IMR-90 (cell line): ENCODE results near the gene RMND5B. TPM values are rescaled to one million over a fixed set of nuclear protein-coding genes. Genes with fewer than 3 reads are reported as not detected.

Experiments
- ATAC-seq: fragments of 200-7000 bp; cut with Tn5 transposase; 2 replicates; pipeline ENCODE4 v1.9.1; 2020; ENCODE audit warnings: low read depth, mild to moderate bottlenecking, moderate library complexity
- BruUV-seq: library from RNA; stranded (reverse); fragments of 400-500 nt; replicated peaks from 2 replicates; lab custom pipeline; 2021; lab: Mats Ljungman, UMichigan
- CTCF ChIA-PET: fragments of 300-600 bp; formaldehyde crosslinking; extraction: SDS; loops from one replicate; lab custom pipeline; 2021; ENCODE audit warnings: antibody characterized with exemption; lab: Yijun Ruan, JAX
- POLR2A ChIA-PET: fragments of 300-600 bp; sonication (Branson Sonifier 250); formaldehyde crosslinking; loops from one replicate; lab custom pipeline; 2022; ENCODE audit warnings: antibody characterized with exemption; ENCODE audit not compliant: unreplicated experiment; lab: Charles Lee
- DNase-seq: peaks from one replicate; pipeline ENCODE4 v3.0.0; 2013
- H2AFZ ChIP-seq: replicated peaks from 2 replicates; pipeline ENCODE3; 2013; ENCODE audit warnings: low read length, mild to moderate bottlenecking; ENCODE audit not compliant: poor library complexity
- H2AK5ac ChIP-seq: 2 replicates; pipeline ENCODE4 v1.6.1; 2013; ENCODE audit warnings: low read depth, low read length, inconsistent platforms
- H2AK9ac ChIP-seq: replicated peaks from 2 replicates; pipeline ENCODE3; 2013; ENCODE audit warnings: mild to moderate bottlenecking, low read depth, low read length, moderate library complexity; ENCODE audit not compliant: poor library complexity
- H2BK120ac ChIP-seq: 2 replicates; pipeline ENCODE4 v1.6.1; 2013; ENCODE audit warnings: low read depth, low read length, inconsistent platforms
- H2BK15ac ChIP-seq: 3 replicates; pipeline ENCODE4 v1.6.1; 2013; ENCODE audit warnings: low read depth, low read length, inconsistent platforms
- H2BK20ac ChIP-seq: 2 replicates; pipeline ENCODE4 v1.6.1; 2013; ENCODE audit warnings: low read depth, mild to moderate bottlenecking, inconsistent platforms, low read length, moderate library complexity
- H2BK5ac ChIP-seq: 2 replicates; pipeline ENCODE4 v1.6.1; 2013; ENCODE audit warnings: mild to moderate bottlenecking, low read depth, low read length, inconsistent platforms; ENCODE audit not compliant: poor library complexity, severe bottlenecking
- H3K14ac ChIP-seq: replicated peaks from 2 replicates; pipeline ENCODE4 v1.6.1; 2013; ENCODE audit warnings: low read depth, low read length, inconsistent platforms
- H3K18ac ChIP-seq: 2 replicates; pipeline ENCODE4 v1.6.1; 2013; ENCODE audit warnings: low read depth, low read length, control low read depth
- H3K23ac ChIP-seq: 2 replicates; pipeline ENCODE4 v1.6.1; 2013; ENCODE audit warnings: low read depth, low read length, inconsistent platforms
- H3K27ac ChIP-seq: 2 replicates; pipeline ENCODE4 v1.5.1; 2013; ENCODE audit warnings: mild to moderate bottlenecking, control low read depth, low read length; ENCODE audit not compliant: insufficient read depth
- H3K27me3 ChIP-seq: 2 replicates; pipeline ENCODE4 v1.6.1; 2013; ENCODE audit warnings: low read length; ENCODE audit not compliant: control insufficient read depth, insufficient read depth
- H3K36me3 ChIP-seq: 2 replicates; pipeline ENCODE4 v1.6.1; 2013; ENCODE audit warnings: low read length, mixed read lengths; ENCODE audit not compliant: control insufficient read depth, insufficient read depth
- H3K4ac ChIP-seq: 2 replicates; pipeline ENCODE4 v1.6.1; 2013; ENCODE audit warnings: low read depth, low read length, inconsistent platforms
- H3K4me1 ChIP-seq: 2 replicates; pipeline ENCODE4 v1.6.1; 2013; ENCODE audit warnings: low read length, mixed read lengths; ENCODE audit not compliant: control insufficient read depth, insufficient read depth
- H3K4me2 ChIP-seq: 2 replicates; pipeline ENCODE4 v1.6.1; 2013; ENCODE audit warnings: low read depth, mild to moderate bottlenecking, control low read depth, low read length, moderate library complexity
- H3K4me3 ChIP-seq: 2 replicates; pipeline ENCODE4 v1.5.1; 2013; ENCODE audit warnings: low read depth, mild to moderate bottlenecking, control low read depth, low read length, moderate library complexity; ENCODE audit not compliant: insufficient read depth
- H3K56ac ChIP-seq: 2 replicates; pipeline ENCODE4 v1.6.1; 2013; ENCODE audit warnings: low read length, inconsistent platforms; ENCODE audit not compliant: insufficient read depth; ENCODE audit errors: extremely low read depth
- H3K79me1 ChIP-seq, 2 experiments: 2 replicates each; pipeline ENCODE4 v1.6.1; 2013; ENCODE audit warnings: low read length in 2 of 2, inconsistent platforms in 1 of 2, low read depth in 1 of 2
- H3K9ac ChIP-seq: 2 replicates; pipeline ENCODE4 v1.6.1; 2013; ENCODE audit warnings: low read depth, low read length, control low read depth
- H3K9me1 ChIP-seq: 2 replicates; pipeline ENCODE4 v1.6.1; 2013; ENCODE audit warnings: low read length, inconsistent platforms; ENCODE audit not compliant: insufficient read depth
- H3K9me3 ChIP-seq: 2 replicates; pipeline ENCODE4 v1.6.1; 2013; ENCODE audit warnings: low read length; ENCODE audit not compliant: control insufficient read depth, insufficient read depth
- H4K20me1 ChIP-seq: 2 replicates; pipeline ENCODE4 v1.6.1; 2013; ENCODE audit warnings: low read length, inconsistent platforms; ENCODE audit not compliant: insufficient read depth
- H4K5ac ChIP-seq: 2 replicates; pipeline ENCODE4 v1.6.1; 2013; ENCODE audit warnings: mild to moderate bottlenecking, low read depth, low read length, control low read depth
- H4K8ac ChIP-seq, 2 experiments: 2 replicates each; pipeline ENCODE4 v1.6.1; 2013; ENCODE audit warnings: low read depth in 2 of 2, low read length in 2 of 2, control low read depth in 1 of 2, inconsistent platforms in 1 of 2
- H4K91ac ChIP-seq: 2 replicates; pipeline ENCODE4 v1.6.1; 2013; ENCODE audit warnings: low read depth, low read length, inconsistent platforms; ENCODE audit not compliant: insufficient read depth
- BHLHE40 ChIP-seq: fragments of 150-350 bp; IDR thresholded peaks from 2 replicates; pipeline ENCODE4 v1.6.1; 2016; ENCODE audit warnings: mild to moderate bottlenecking, low read depth, low read length
- CEBPB ChIP-seq: IDR thresholded peaks from 2 replicates; pipeline ENCODE4 v1.6.1; 2012; ENCODE audit warnings: low read depth, low read length, improper control_type of control experiment
- CHD1 ChIP-seq: IDR thresholded peaks from 2 replicates; pipeline ENCODE4 v1.6.1; 2012; ENCODE audit warnings: low read depth, low read length, improper control_type of control experiment
- CTCF ChIP-seq: conservative IDR thresholded peaks from 2 replicates; pipeline ENCODE4 v1.5.1; 2012; ENCODE audit warnings: mild to moderate bottlenecking, low read depth, low read length, improper control_type of control experiment
- POLR2A ChIP-seq: IDR thresholded peaks from 2 replicates; pipeline ENCODE4 v1.6.1; 2012; ENCODE audit warnings: mild to moderate bottlenecking, low read depth, low read length
- RFX5 ChIP-seq: IDR thresholded peaks from 2 replicates; pipeline ENCODE4 v1.8.0; 2012; ENCODE audit warnings: low read depth, mild to moderate bottlenecking, low read length, moderate library complexity
- SMC3 ChIP-seq: fragments of 150-350 bp; IDR thresholded peaks from 2 replicates; pipeline ENCODE4 v1.6.1; 2016; ENCODE audit warnings: low read depth, mild to moderate bottlenecking, antibody characterized with exemption, low read length, moderate library complexity
- WGBS, 2 experiments: methylation state at CpG; one replicate each; pipeline versions ENCODE4 v1.1.5 to v1.1.7; 2013; ENCODE audit warnings: missing lambda C conversion rate in 2 of 2; ENCODE audit not compliant: insufficient read length in 1 of 2; ENCODE audit errors: extremely low coverage in 2 of 2; 5-methylcytosine and 5-hydroxymethylcytosine counted together
- dilution Hi-C: fragments of 300-500 bp; cut with HindIII; formaldehyde crosslinking; loops from one replicate; pipeline ENCODE4 v1.14.3; 2018; ENCODE audit warnings: low sequenced_read_pairs; ENCODE audit not compliant: unreplicated experiment
- in situ Hi-C: fragments of 300-500 bp; cut with MboI; formaldehyde crosslinking; loops from 3 replicates; pipeline ENCODE4 v1.14.3; 2019; ENCODE audit warnings: low sequenced_read_pairs, inconsistent platforms, mixed read lengths
- intact Hi-C: fragments of 100-400 bp; cut with micrococcal nuclease; formaldehyde crosslinking; loops from 2 replicates; pipeline ENCODE4 v1.10.0; 2022
- polyA plus RNA-seq, 3 experiments: library from polyadenylated mRNA; depleted of rRNA; stranded (reverse); fragments of >200 nt; gene quantifications; 2 replicates each; pipeline ENCODE4 v1.2.3, GENCODE V29; 2012; ENCODE audit warnings: low replicate concordance in 1 of 3
- total RNA-seq: library from RNA; depleted of rRNA; stranded (reverse); fragments of >200 nt; gene quantifications from 2 replicates; pipeline ENCODE4 v1.2.3, GENCODE V29; 2012

Gene RMND5B
- total and polyA plus RNA-seq, 2 of the 4 experiments (the other 2 are of a cell fraction) = 14.0 to 19.5 TPM

DNA sequence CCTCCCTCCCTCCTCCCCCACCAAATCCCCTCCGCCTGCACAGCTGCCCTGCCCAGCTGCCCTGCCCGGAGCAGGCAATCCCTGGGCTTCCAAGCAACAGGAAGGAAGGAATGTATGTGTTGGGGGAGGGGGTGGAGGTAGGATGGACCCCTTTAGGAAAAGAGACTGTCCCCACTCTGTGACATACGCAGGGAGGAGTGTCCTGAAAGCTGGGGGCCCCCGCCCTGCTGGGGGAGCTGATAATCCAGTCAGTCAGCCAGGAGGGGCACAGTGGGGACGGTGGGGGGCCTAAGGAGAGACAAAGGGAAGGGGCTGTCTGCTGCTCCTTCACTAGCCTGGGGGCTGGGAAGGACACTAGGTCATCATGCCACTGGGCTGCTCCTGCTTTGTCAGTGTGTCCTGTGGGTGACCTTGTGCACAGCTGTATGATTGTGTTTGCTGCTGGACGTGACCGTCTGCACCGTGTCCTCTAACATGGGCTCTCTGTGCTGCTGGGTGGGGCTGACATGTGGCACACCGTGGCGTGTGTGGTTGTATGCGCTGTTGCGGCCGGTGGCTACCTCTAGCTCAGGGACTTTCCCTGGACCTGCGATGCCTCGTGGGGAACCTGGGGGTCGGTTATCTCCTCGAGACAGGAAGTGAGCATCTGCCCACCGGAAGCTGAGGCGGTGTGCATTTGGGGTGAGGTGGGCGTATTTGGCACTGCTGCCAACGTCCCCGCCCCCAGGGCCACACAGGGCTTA, 14.5 kb upstream of the RMND5B start:
- Histone ChIP-seq H2AK5ac (no peak overlapping the region), H3K4me2 (no peak overlapping the region), H2AK9ac (no peak overlapping the region), H2BK15ac (no peak overlapping the region), H3K4me3 (no peak overlapping the region), H4K91ac (no peak overlapping the region), H3K56ac (no peak overlapping the region), H3K9ac (no peak overlapping the region), H2BK120ac (no peak overlapping the region), H3K79me1 (no peaks in the 10 kb centered on the region), H2BK5ac (no peak overlapping the region), H3K4ac (no peak overlapping the region), H3K23ac (no peak overlapping the region), H2BK20ac (no peak overlapping the region), H3K9me3 (no peaks in the 10 kb centered on the region), H3K14ac (no peak overlapping the region), H3K4me1 (peaks cover 2% of the 10 kb centered on the region; the same call in 1 of the 2 replicates), H3K18ac (no peak overlapping the region), H3K9me1 (no peaks in the 10 kb centered on the region), H2AFZ (peak overlapping the region; percentile 32), H4K20me1 (no peaks in the 10 kb centered on the region), H4K5ac (no peak overlapping the region), H4K8ac (no peak overlapping the region), H3K27ac (no peak overlapping the region), H3K27me3 (peaks cover 42% of the 10 kb centered on the region), H3K36me3 (no peaks in the 10 kb centered on the region)
- no TSS peak for BruUV-seq
- intact Hi-C loops (no loop called here), dilution Hi-C loops (no loop called here), in situ Hi-C loops (no loop called here)
- no peak for TF ChIP-seq CHD1
- no peak for TF ChIP-seq RFX5
- TF ChIP-seq POLR2A = no peak
- no peak for TF ChIP-seq CEBPB
- no peak for TF ChIP-seq BHLHE40
- no peak for TF ChIP-seq CTCF
- no peak for TF ChIP-seq SMC3
- 31% methylated on average over 9 of the region's 22 CpGs; no CpG with 5 or more reads in 1 of the 2 experiments for WGBS, 2 experiments
- ChIA-PET CTCF (no interaction called here), POLR2A (no interaction called here)
- DNase-seq (no peak), ATAC-seq (no peak)
